ENCODE data around the gene SMIM29. TPM values are rescaled to one million over a fixed set of nuclear protein-coding genes. Genes with fewer than 3 reads are reported as not detected.

SMIM29 gene
- total and polyA plus RNA-seq, 4 experiments from 2014 or later, result 29.7 to 66.5 (median 40.8) TPM

GRCh38 chr6:34233867-34234266 lies 14.9 kb downstream of the SMIM29 start:
- peaks cover 0 to 8% of the 10 kb centered on the region in 2 donors for H3K36me3 Mint-ChIP-seq
- POLR2A ChIA-PET (ENCODE audit: partially characterized antibody), result interaction anchor here (2.5 to 3.1 kb wide), 2 partner anchors 10 to 15 kb away, joined by 12 to 17 read pairs; partner anchors contain the start of gene SMIM29
- peaks cover 10 to 30% (median 16%) of the 10 kb centered on the region in 4 donors for H3K4me1 Mint-ChIP-seq
- CTCF ChIA-PET (ENCODE audit: partially characterized antibody), result interaction anchor here (0.9 to 1.8 kb wide), 3 partner anchors 10 to 37 kb away, joined by 3 to 7 read pairs (median 3); no protein-coding TSS in a partner anchor
- H3K4me3 Mint-ChIP-seq, result peak overlapping the region in 7 of 8 donors; percentile 11 to 86 (median 71)
- H3K27me3 ChIP-seq (ENCODE audit: insufficient read depth, low read length), result no peaks in the 10 kb centered on the region
- H3K9me3 Mint-ChIP-seq, result no peaks in the 10 kb centered on the region
- H3K4me3 ChIP-seq (ENCODE audit: low read length in 2 of 2), result no peak overlapping the region
- H3K9me3 ChIP-seq (ENCODE audit: control insufficient read depth in 1 of 2, low read length in 2 of 2), result no peaks in the 10 kb centered on the region
- H3K4me1 ChIP-seq (ENCODE audit: insufficient read depth, low read length), result peaks cover 14% of the 10 kb centered on the region
- H3K27me3 Mint-ChIP-seq, result no peaks in the 10 kb centered on the region
- no peak overlapping the region for H3K27ac ChIP-seq (ENCODE audit: low read depth, low read length)
- intact Hi-C loops (cut with micrococcal nuclease), result no loop called here
- DNase-seq, result no peak
- H3K36me3 ChIP-seq (ENCODE audit: insufficient read depth, low read length), result no peaks in the 10 kb centered on the region
- peak overlapping the region; percentile 32 to 96 (median 82) for H3K27ac Mint-ChIP-seq

DNA sequence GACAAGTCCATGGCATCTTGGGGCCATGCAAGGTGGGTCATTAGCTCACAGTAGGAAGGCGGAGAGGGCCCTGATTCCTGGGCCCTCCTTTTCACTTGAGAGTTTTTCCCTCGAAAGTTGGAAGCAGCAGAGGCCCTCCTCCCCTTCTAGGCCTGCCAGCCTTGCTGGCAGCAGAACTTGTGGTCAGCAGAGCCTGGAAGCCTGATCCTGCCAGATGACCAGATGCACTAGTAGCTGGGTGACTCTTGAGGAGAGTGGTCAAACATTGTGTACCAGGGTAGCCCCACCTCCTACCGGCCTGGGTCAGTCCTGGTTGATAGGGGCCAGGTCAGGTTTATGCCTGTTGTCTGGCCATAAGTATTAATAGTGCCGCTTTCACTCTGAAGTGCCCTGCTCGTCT lies 15.9 kb downstream of the SMIM29 start:
- Mint-ChIP-seq H3K36me3 (peaks cover 0 to 7% of the 10 kb centered on the region in 2 donors), H3K9me3 (no peaks in the 10 kb centered on the region), H3K27ac (peak overlapping the region in 3 of 7 donors; percentile 38 to 82 (median 57)), H3K4me1 (peaks cover 4 to 21% (median 9%) of the 10 kb centered on the region in 4 donors), H3K4me3 (peak overlapping the region in 2 of 8 donors; percentile 30 to 41), H3K27me3 (no peaks in the 10 kb centered on the region)
- Histone ChIP-seq H3K9me3 (ENCODE audit: control insufficient read depth in 1 of 2, low read length in 2 of 2) (no peaks in the 10 kb centered on the region), H3K27ac (ENCODE audit: low read depth, low read length) (no peak overlapping the region), H3K27me3 (ENCODE audit: insufficient read depth, low read length) (no peaks in the 10 kb centered on the region), H3K4me3 (ENCODE audit: low read length in 2 of 2) (no peak overlapping the region), H3K36me3 (ENCODE audit: insufficient read depth, low read length) (no peaks in the 10 kb centered on the region), H3K4me1 (ENCODE audit: insufficient read depth, low read length) (peaks cover 6% of the 10 kb centered on the region)
- intact Hi-C loops (cut with micrococcal nuclease), result no loop called here
- ChIA-PET CTCF (ENCODE audit: partially characterized antibody) (interaction anchor here (1.8 kb wide), 1 partner anchor 17 kb away, joined by 7 read pairs; no protein-coding TSS in a partner anchor), POLR2A (ENCODE audit: partially characterized antibody) (interaction anchor here (0.6 to 3.1 kb wide), 3 partner anchors 9 to 158 kb away, joined by 3 to 17 read pairs (median 12); partner anchors contain the start of gene SMIM29)
- DNase-seq, result no peak

- Histone ChIP-seq H3K9me3 (ENCODE audit: control insufficient read depth in 1 of 2, low read length in 2 of 2) (no peaks in the 10 kb centered on the region), H3K4me3 (ENCODE audit: low read length in 2 of 2) (no peak overlapping the region), H3K4me1 (ENCODE audit: insufficient read depth, low read length) (peaks cover 6% of the 10 kb centered on the region), H3K27ac (ENCODE audit: low read depth, low read length) (no peak overlapping the region), H3K36me3 (ENCODE audit: insufficient read depth, low read length) (no peaks in the 10 kb centered on the region), H3K27me3 (ENCODE audit: insufficient read depth, low read length) (no peaks in the 10 kb centered on the region)
- intact Hi-C loops (cut with micrococcal nuclease), result no loop called here
- ChIA-PET CTCF (ENCODE audit: partially characterized antibody) (interaction anchor here (1.5 kb wide), 1 partner anchor 161 kb away, joined by 3 read pairs; no protein-coding TSS in a partner anchor), POLR2A (ENCODE audit: partially characterized antibody) (interaction anchor here (3.1 kb wide), 1 partner anchor 8 kb away, joined by 17 read pairs; no protein-coding TSS in a partner anchor)
- no peaks in the 10 kb centered on the region for H3K9me3 Mint-ChIP-seq
- peaks cover 4 to 21% (median 9%) of the 10 kb centered on the region in 4 donors for H3K4me1 Mint-ChIP-seq
- DNase-seq, result no peak
- H3K27ac Mint-ChIP-seq, result peak overlapping the region in 2 of 7 donors; percentile 29 to 73
- H3K27me3 Mint-ChIP-seq, result no peaks in the 10 kb centered on the region
- peaks cover 0 to 6% of the 10 kb centered on the region in 2 donors for H3K36me3 Mint-ChIP-seq
- H3K4me3 Mint-ChIP-seq, result no peak overlapping the region
These were observed 17.1 kb downstream of the SMIM29 start for GRCh38 chr6:34231566-34232336.

GRCh38 chr6:34230653-34231371 lies 18.0 kb downstream of the SMIM29 start:
- no peaks in the 10 kb centered on the region for H3K9me3 Mint-ChIP-seq
- Histone ChIP-seq H3K9me3 (ENCODE audit: control insufficient read depth in 1 of 2, low read length in 2 of 2) (no peaks in the 10 kb centered on the region), H3K27me3 (ENCODE audit: insufficient read depth, low read length) (no peaks in the 10 kb centered on the region), H3K27ac (ENCODE audit: low read depth, low read length) (no peak overlapping the region), H3K36me3 (ENCODE audit: insufficient read depth, low read length) (no peaks in the 10 kb centered on the region), H3K4me1 (ENCODE audit: insufficient read depth, low read length) (no peaks in the 10 kb centered on the region), H3K4me3 (ENCODE audit: low read length in 2 of 2) (no peak overlapping the region)
- H3K27ac Mint-ChIP-seq, result peak overlapping the region in 4 of 7 donors; percentile 18 to 59 (median 46)
- ChIA-PET CTCF (ENCODE audit: partially characterized antibody) (interaction anchor here (1.5 kb wide), 1 partner anchor 162 kb away, joined by 3 read pairs; no protein-coding TSS in a partner anchor), POLR2A (ENCODE audit: partially characterized antibody) (interaction anchor here (0.7 kb wide), 1 partner anchor 526 kb away, joined by 5 read pairs; no protein-coding TSS in a partner anchor)
- H3K36me3 Mint-ChIP-seq, result peaks cover 0 to under 1% of the 10 kb centered on the region in 2 donors
- H3K27me3 Mint-ChIP-seq, result no peaks in the 10 kb centered on the region
- H3K4me1 Mint-ChIP-seq, result peaks cover 0 to 11% (median 6%) of the 10 kb centered on the region in 4 donors
- no peak overlapping the region for H3K4me3 Mint-ChIP-seq
- no peak for DNase-seq
- intact Hi-C loops (cut with micrococcal nuclease), result no loop called here

GRCh38 chr6:34229877-34230276 lies 18.9 kb downstream of the SMIM29 start:
- Mint-ChIP-seq H3K27ac (peak overlapping the region in 1 of 7 donors; percentile 55), H3K27me3 (no peaks in the 10 kb centered on the region), H3K36me3 (no peaks in the 10 kb centered on the region), H3K4me1 (peaks cover 0 to 9% (median 6%) of the 10 kb centered on the region in 4 donors), H3K4me3 (no peak overlapping the region), H3K9me3 (no peaks in the 10 kb centered on the region)
- Histone ChIP-seq H3K9me3 (ENCODE audit: control insufficient read depth in 1 of 2, low read length in 2 of 2) (no peaks in the 10 kb centered on the region), H3K27me3 (ENCODE audit: insufficient read depth, low read length) (no peaks in the 10 kb centered on the region), H3K4me1 (ENCODE audit: insufficient read depth, low read length) (no peaks in the 10 kb centered on the region), H3K27ac (ENCODE audit: low read depth, low read length) (no peak overlapping the region), H3K36me3 (ENCODE audit: insufficient read depth, low read length) (no peaks in the 10 kb centered on the region), H3K4me3 (ENCODE audit: low read length in 2 of 2) (no peak overlapping the region)
- intact Hi-C loops (cut with micrococcal nuclease), result no loop called here
- ChIA-PET POLR2A (ENCODE audit: partially characterized antibody) (no interaction called here), CTCF (ENCODE audit: partially characterized antibody) (interaction anchor here (1.5 kb wide), 1 partner anchor 163 kb away, joined by 3 read pairs; no protein-coding TSS in a partner anchor)
- no peak for DNase-seq

GRCh38 chr6:34227761-34228421 lies 20.9 kb downstream of the SMIM29 start:
- Mint-ChIP-seq H3K4me1 (peaks cover 4 to 11% (median 9%) of the 10 kb centered on the region in 4 donors), H3K9me3 (no peaks in the 10 kb centered on the region), H3K36me3 (no peaks in the 10 kb centered on the region), H3K27me3 (no peaks in the 10 kb centered on the region), H3K4me3 (no peak overlapping the region), H3K27ac (peak overlapping the region in 1 of 7 donors; percentile 22)
- Histone ChIP-seq H3K4me3 (ENCODE audit: low read length in 2 of 2) (no peak overlapping the region), H3K27ac (ENCODE audit: low read depth, low read length) (no peak overlapping the region), H3K27me3 (ENCODE audit: insufficient read depth, low read length) (no peaks in the 10 kb centered on the region), H3K4me1 (ENCODE audit: insufficient read depth, low read length) (peaks cover 14% of the 10 kb centered on the region), H3K9me3 (ENCODE audit: control insufficient read depth in 1 of 2, low read length in 2 of 2) (no peaks in the 10 kb centered on the region), H3K36me3 (ENCODE audit: insufficient read depth, low read length) (no peaks in the 10 kb centered on the region)
- ChIA-PET CTCF (ENCODE audit: partially characterized antibody) (no interaction called here), POLR2A (ENCODE audit: partially characterized antibody) (interaction anchor here (0.7 to 7.0 kb wide), 3 partner anchors 9 to 344 kb away, joined by 3 to 140 read pairs (median 7); partner anchors contain the start of genes HMGA1 and SMIM29)
- no peak for DNase-seq
- intact Hi-C loops (cut with micrococcal nuclease), result no loop called here

All from CD4-positive, alpha-beta memory T cell (primary cell).